ENCODE results near the gene MYBBP1A. TPM values are rescaled to one million over a fixed set of nuclear protein-coding genes. Genes with fewer than 3 reads are reported as not detected.

The MYBBP1A gene
- total and polyA plus RNA-seq, 2 experiments from 2014 or later: 70.7 to 213 TPM

- no peak for ATAC-seq
- H3K36me3 ChIP-seq (ENCODE audit: insufficient read depth): peaks cover 9% of the 10 kb centered on the region
Measured at GRCh38 chr17:4545217-4545951, 9.8 kb downstream of the MYBBP1A start.

More at GRCh38 chr17:4545217-4545951, 9.8 kb downstream of the MYBBP1A start:
- no peak overlapping the region for H3K27ac Mint-ChIP-seq
- Histone ChIP-seq H4K20me1 (replicated peaks; ENCODE audit: insufficient read depth) (peaks cover 27% of the 10 kb centered on the region), H3K79me2 (replicated peaks; ENCODE audit: insufficient read depth) (no peaks in the 10 kb centered on the region), H3K4me2 (no peak overlapping the region), H3K4me1 (ENCODE audit: insufficient read depth) (no peaks in the 10 kb centered on the region), H2AFZ (no peak overlapping the region), H3K9me2 (ENCODE audit: insufficient read depth) (no peaks in the 10 kb centered on the region), H3K27ac (ENCODE audit: low read depth) (no peak overlapping the region), H3K27me3 (ENCODE audit: insufficient read depth) (no peaks in the 10 kb centered on the region), H3F3A (replicated peaks; ENCODE audit: low read depth) (0 out of 2 replicates have a peak, but pooled peaks cover 2% of the 10 kb centered on the region), H3K4me3 (no peak overlapping the region)
- H3K36me3 Mint-ChIP-seq (ENCODE audit: low read depth): peaks cover 83% of the 10 kb centered on the region
- no peak overlapping the region for H3K4me3 Mint-ChIP-seq
- DNase-seq (ENCODE audit: low spot score): no peak
- TF ChIP-seq POLR2AphosphoS5 (IDR thresholded peaks at IDR 0.05; ENCODE audit: low read depth) (no peak), CREB1 (CRISPR knock-in tag; IDR thresholded peaks at IDR 0.05; ENCODE audit: low read depth) (no peak), ZNF462 (CRISPR knock-in tag; IDR thresholded peaks at IDR 0.05) (no peak), ZNF331 (CRISPR knock-in tag; IDR thresholded peaks at IDR 0.05; ENCODE audit: low read depth) (no peak), JUNB (IDR thresholded peaks at IDR 0.05; ENCODE audit: unreplicated experiment) (no peak), EZH2 (IDR thresholded peaks at IDR 0.05; ENCODE audit: low read depth, unreplicated experiment) (no peak), CTCF (conservative IDR thresholded peaks at IDR 0.05; ENCODE audit: low read depth in 2 of 2) (no peak), ZNF114 (CRISPR knock-in tag; IDR thresholded peaks at IDR 0.05) (no peak), EZH2phosphoT487 (IDR thresholded peaks at IDR 0.05; ENCODE audit: unreplicated experiment) (no peak), NANOG (IDR thresholded peaks at IDR 0.05; ENCODE audit: borderline replicate concordance) (no peak), STAT1 (IDR thresholded peaks at IDR 0.05; ENCODE audit: unreplicated experiment) (no peak), REST (IDR thresholded peaks at IDR 0.05; ENCODE audit: unreplicated experiment) (no peak), ETS1 (IDR thresholded peaks at IDR 0.05) (no peak)
- peaks cover 19% of the 10 kb centered on the region for H3K27me3 Mint-ChIP-seq (ENCODE audit: insufficient read depth, low read depth, poor library complexity)
- H3K9me3 Mint-ChIP-seq: no peaks in the 10 kb centered on the region
- 0 out of 3 replicates have a peak, but pooled peaks cover 3% of the 10 kb centered on the region for H3K4me1 Mint-ChIP-seq
